GM19395 (cell line): Measurements from ENCODE around the gene DPEP3.
"Not testable (repeated sequence)": the region's sequence is repeated elsewhere in the genome, so short reads cannot be mapped to it uniquely, and the experiment has no call there.

Experiments
- ATAC-seq: cut with Tn5 transposase; IDR thresholded peaks from one replicate; pipeline ENCODE4 v1.9.1; 2021; ENCODE audit warnings: mild to moderate bottlenecking, moderate library complexity; ENCODE audit not compliant: unreplicated experiment

Gene DPEP3

DNA sequence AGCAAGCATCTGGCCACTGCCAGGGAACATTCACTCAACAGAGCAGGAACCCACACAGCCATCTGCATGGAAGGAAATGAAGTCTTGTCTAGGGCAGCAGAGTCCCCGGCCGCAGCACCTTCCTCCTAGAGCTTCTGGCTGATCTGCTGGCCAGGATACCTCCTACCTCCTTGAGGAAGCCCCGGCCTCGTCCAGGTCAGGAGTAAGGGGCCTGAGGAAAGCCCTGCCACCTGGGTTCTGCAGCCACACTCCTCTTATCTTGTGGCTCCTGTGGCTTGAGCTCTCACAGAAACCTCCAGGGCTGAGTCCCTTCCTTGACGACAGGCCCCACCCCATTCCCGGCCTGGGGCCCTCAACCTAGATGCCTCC is 13.7 kb upstream of the DPEP3 start:
- ATAC-seq, result not testable (repeated sequence)

DNA sequence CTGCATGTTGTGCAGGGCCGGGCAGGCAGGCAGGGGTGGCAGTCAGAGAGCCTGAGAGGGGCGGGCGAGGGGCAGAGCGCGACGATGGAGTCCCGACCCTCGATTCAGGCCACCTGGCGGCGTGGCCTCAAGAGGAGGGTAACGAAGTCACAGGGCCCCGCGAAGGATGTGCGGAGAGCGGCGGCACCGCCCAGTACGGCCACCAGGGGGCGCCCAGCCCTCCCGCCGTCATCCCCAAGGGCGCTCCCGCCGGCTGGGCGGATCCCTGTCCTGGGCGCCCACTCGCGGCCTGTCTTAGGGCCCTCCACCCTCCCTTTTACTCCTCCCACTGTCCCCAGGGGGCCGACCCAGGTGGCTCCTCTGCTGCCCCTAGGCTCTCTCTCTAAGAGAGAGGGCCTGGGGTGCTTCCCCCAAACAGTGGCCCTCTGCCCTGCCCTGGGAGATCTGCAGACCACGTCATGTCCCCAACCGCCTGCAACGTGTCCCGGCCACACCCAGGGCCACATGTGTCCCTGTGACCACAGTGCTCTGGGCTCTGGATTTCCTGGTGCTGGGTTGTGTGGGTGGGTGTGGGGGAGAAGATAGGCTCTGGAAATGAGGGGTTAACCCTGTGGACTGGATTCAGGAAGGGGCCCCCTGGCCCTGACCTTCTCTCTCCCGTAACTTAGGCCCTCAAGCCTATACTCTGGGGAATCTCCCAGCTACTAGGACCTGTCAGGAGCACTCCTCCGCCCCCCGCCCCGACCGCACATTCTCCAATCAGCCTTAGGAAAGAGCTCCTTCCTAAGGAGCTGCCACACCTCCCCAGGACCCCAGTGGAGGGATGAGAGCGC is 13.1 kb upstream of the DPEP3 start:
- no peak for ATAC-seq

DNA sequence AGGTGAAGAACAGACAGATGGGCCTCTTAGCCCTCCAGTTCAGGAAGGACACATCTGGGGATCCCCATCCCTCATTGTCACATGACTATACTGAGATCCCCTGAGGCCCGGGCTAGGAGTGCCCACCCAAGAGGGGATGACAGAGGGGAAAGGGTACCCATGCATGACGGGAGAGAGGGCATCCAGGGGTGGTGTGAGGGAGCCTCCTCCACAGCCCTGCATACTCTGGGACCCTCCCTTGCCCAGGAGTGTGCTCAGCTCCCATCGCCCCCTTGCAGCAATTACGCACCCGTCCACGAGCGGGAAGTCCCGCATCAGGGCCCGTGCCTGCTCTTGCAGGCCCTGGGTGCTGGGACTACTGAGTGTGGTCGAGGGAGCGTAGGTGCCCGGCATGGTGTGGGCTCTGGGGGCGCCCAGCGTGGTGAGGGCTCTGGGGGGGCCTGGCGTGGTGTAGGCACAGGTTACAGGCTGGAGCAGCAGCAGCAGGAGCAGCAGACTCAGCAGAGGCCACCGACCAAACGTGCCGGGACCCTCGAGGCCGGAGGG is 12.4 kb upstream of the DPEP3 start:
- no peak for ATAC-seq

DNA sequence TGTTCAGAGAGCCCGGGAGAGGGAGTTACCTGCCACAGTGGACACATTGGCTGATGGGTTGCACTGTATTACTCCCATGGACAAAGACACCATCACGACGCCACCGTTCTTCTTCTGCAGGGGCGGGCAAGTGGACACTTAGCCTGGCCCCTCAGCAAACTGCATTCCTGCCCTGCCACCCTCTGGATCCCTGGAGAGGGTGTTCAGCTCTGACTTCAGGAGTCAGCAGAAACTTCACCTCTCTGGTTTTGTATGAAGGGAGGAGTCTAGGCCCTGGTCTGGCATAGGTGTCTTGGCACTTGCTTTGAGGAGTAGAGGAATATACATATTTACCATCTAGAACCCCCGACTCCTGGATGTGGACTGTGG is 9.7 kb upstream of the DPEP3 start:
- no peak for ATAC-seq

DNA sequence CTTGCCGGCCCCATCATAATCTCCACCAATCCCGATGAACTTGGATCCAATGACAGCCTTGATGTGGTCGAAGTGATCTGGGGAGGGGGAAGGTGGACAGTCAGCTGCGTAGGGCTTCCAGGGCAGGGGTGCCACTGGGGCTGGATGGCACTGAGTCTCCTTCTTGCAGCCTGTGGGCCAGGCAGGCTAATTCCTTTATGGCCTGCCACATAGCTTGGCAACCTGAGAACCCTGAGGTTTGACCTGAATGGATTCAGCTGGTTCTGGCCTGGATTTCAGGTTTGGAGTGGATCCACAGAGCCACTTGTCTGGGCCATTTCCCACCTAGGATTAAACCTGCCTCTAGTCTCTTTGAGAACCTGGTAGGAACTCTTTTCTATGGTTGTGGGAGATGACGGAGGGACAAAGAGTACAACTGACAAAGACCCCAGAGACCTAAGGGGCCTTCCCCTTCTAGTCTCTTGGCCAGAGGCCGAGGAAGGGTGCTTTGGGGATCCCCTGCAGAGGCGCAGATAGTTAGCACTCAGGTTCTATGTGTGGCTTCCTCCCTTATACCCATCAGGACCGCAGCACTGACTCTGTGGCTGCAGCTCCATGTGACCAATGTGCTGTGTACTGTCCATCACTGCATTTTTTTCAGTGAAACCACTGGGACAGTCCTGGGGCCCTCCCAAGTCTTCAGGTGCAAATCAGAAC is 9.2 kb upstream of the DPEP3 start:
- ATAC-seq, result no peak

DNA sequence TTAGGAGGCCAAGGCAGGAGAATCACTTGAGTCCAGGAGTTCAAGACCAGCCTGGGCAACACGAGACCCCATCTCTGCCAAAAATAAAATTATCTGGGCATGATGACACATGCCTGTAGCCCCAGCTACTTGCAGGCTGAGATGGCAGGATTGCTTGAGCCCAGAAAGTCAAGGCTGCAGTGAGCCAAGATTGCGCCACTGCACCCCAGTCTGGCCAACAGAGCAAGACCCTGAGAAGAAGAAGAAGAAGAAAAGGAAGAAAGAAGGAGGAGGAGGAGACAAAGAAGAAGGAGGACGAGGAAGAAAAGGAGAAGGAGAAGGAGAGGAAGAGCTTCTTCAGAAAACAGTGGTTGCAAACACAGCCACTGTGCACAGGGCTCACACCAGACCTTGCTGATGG is 8.4 kb upstream of the DPEP3 start:
- no peak for ATAC-seq

DNA sequence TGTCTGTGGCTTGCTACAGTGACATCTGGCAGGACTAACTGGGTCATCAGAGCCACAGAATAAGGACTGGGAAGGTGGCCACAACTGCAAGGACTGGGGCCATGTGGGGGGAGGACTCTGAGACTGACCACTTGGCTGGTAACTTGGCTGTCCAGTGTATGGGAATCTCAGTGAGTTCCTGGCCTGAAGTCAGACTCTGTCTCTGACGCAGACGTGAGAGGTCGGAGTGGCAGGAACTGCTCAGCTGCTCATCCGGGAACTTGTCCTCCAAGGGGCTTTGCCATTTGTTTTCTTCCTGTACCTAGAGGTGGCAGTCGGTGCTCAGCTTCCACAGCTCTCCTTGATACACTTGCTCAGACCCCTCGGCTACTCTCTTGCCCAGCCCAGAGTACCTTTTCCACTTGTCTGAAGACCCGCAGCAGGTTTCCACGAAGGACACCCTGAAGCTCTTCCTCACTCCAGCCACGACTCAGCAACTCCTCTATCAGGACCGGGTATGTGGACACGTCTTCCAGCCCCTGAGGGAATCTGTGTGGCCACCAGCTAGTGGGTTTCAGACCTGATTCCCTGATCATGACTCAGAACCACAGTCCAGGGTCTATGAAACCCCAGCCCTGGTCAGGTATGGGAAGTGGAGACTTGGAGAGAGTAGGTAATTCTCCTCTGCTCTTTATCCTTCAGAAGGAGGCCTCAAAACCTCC is 7.3 kb upstream of the DPEP3 start:
- ATAC-seq, result no peak

DNA sequence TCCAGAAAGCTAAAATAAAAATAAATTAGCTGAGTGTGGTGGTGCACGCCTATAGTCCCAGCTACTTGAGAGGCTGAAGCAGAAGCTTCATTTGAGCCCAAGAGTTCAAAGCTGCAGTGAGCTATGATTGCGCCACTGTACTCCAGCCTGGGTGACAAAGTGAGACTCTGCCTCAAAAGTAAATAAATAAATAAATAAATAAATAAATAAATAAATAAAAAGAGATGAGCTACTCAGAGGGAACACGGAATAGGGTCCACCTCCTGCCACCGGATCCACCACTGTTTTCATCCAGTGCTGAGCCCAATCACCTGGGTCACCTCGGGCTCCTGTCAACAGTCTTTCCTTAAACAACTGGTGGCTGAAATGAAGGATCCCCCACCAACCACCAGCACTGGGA is 6.7 kb upstream of the DPEP3 start:
- no peak for ATAC-seq

DNA sequence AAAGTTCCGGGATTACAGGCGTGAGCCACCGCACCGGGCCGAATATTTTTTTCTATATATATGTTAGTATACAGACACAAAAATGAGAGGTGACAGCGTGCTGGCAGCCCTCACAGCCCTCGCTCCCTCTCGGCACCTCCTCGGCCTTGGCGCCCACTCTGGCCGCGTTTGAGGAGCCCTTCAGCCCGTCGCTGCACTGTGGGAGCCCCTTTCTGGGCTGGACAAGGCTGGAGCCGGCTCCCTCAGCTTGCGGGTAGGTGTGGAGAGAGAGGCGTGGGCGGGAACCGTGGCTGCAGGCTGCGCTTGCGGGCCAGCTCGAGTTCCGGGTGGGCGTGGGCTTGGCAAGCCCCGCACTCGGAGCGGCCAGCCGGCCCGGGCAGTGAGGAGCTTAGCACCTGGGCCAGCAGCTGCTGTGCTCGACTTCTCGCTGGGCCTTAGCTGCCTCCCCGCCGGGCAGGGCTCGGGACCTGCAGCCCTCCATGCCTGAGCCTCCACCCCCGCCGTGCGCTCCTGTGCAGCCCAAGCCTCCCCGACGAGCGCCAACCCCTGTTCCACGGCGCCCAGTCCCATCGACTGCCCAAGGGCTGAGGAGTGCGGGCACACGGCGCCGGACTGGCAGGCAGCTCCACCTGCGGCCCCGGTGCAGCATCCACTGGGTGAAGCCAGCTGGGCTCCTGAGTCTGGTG is 1.9 kb upstream of the DPEP3 start:
- no peak for ATAC-seq

DNA sequence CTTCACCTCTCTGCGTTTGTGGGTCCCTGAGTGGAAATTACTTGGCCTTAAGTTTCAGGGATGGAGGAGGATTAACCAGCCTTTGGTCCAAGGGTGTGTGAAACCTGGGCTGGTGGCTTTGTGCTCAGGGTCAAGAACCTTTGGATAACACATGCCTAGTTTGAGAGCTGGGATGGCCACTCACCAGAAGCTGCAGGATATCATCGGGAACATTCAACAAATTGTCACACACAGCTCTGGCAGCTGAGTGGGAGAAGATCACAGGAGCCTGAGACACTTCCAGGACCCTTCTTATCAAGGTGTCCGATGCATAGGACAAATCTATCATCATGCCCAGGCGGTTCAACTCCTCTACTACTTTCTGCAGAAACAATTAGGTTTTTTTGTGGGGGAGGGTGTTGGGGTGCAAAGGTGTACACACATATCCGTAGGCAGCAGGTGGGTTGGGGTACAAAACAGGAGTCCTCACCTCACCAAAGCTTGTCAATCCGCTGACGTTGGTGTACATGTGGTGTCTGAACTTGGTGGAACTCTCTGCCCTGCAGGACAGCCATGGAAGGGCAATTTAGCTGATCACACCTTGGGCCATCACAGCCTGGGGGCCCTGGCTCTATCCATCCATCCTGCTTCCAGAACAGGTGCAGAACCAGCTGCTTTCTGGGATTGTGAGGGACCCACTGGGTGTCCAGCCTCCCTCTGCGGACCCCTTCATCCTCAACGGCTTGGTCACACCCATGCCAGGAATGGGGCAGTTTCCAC is 2.7 kb downstream of the DPEP3 start:
- ATAC-seq, result no peak

DNA sequence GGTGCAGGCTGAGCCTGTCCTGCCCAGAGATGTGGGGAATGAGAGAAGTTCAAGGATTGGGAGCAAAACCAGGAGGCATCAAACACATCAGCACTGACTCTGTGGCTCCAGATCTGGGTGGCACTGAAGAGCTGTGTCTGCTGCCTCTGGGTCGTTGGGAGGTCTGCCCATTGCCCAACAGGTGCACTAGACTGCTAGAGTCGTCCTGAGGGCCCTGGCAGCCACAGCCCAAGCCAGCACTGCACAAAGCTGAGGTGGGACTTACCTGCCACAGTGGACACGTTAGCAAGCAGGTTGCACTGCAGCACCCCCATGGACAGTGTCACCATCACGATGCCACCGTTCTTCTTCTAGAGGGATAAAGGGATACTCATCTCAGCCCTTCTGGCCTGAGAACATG is 3.3 kb downstream of the DPEP3 start:
- no peak for ATAC-seq

DNA sequence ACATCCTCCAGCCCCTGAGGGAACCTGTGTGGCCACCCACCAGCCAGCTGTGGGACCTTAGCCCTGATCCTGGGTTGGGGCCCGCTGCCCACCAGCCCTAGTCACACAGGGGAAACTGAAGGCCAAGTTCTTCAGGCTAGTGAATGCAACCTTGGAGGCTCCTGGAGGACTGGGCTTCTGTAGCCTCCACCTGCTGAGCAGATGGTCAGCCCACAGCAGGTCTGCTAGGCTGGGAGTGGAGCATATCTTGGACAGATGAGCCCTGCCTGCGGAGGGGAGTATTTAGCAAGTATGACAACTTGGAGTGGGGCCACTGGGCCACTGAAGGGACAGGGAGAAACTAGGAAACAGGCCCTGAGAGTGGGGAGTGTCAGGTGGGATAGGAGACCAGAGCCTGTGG is 4.1 kb downstream of the DPEP3 start:
- no peak for ATAC-seq

DNA sequence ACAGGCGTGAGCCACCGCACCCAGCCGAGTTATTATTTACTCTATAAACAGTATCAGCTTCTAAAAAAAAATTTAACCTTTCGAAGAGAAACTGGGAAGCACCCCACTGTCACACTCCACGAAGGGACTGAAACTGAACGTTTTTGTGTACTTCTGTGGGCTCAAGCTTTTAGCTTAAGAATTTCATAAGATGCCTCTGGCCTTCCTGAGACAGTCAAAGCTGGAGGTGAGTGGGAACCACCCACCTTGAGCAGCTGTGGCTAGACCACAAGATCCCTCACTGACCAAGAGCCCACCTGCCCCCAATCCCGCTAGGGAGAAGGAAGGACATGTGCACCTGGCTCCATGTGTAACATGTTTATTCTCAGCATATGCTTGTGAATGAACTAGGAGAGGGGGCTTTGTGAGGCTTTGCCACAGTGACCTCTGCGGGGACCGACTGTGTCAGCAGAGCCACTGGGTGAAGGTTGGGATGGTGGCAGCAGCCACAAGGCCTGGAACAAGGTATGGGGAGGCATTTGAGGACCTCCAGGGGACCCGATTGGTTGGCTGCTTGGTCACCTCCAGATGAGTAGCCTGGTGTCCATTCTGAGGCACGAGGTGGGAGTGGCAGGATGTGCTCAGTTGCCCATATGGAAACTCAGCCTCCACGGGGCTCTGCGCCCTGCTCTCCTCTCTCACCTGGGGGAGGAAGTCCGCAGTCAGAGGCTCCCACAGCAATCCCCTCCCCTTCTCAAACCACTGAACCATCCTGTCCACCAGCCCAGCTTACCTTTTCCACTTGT is 4.8 kb downstream of the DPEP3 start:
- no peak for ATAC-seq

DNA sequence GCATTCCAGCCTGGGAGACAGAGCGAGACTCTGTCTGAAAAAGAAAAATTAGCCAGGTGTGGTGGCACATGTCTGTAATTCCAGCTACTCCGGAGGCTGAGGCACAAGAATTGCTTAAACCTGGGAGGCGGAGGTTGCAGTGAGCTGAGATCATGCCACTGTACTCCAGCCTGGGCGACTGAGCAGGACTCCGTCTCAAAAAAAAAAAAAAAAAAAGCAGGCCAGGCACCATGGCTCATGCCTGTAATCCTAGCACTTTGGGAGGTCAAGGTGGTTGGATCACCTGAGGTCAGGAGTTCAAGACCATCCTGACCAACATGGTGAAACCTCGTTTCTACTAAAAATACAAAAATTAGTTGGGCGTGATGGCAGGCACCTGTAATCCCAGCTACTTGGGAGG is 8.0 kb downstream of the DPEP3 start:
- not testable (repeated sequence) for ATAC-seq

DNA sequence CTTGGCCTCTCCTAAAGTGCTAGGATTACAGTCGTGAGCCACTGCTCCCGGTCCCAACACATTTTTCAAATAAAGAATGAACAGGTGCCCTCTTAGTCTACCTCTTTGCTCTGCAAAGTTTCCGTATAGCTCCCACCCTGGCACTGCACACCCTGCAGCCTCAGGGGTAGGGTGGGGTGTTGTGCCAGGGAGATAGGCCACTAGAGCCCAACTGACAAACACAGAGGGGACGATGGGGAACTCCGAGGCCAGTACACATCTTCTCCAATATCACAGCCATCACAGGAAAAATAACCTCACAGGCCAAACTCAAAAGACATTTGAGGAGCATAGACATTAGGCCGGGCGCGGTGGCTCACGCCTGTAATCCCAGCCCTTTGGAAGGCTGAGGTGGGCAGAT is 9.2 kb downstream of the DPEP3 start:
- ATAC-seq, result no peak

DNA sequence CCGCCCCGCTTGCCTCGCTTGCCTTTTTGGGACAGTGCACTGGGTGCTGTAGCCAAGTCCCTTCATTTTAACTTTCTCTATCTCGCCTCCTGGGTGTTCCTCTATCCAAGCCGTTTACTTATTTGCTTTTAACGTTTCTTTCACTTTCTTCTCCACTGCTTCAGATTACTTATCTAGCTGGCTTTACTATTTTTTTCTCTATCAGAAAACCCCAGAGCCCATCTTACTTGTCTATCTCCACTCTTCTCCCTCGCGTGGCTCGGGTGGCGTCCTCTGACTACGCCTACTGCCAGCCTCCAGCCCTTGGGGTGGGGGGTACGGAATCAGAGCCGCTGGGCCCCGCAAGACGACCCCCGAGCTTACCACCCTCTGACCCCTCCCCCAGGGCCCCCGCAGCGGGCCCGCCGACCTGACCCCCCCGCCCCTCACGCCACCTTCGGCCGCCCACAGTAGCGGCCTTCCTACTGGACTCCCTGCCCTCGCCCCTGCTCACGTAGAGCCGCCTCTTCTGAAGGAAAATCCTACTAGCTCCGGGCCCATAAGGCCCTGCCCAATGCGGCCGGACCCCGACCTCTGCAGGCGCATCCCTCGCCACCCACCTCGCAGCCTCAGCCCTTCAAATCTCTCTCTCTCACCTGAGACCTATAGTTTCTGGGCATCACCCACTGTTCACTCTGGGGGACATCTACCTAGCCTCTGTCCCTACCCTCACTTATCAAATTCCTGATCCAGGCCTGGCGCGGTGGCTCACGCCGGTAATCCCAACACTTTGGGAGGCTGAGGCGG is 10.9 kb downstream of the DPEP3 start:
- ATAC-seq, result no peak

DNA sequence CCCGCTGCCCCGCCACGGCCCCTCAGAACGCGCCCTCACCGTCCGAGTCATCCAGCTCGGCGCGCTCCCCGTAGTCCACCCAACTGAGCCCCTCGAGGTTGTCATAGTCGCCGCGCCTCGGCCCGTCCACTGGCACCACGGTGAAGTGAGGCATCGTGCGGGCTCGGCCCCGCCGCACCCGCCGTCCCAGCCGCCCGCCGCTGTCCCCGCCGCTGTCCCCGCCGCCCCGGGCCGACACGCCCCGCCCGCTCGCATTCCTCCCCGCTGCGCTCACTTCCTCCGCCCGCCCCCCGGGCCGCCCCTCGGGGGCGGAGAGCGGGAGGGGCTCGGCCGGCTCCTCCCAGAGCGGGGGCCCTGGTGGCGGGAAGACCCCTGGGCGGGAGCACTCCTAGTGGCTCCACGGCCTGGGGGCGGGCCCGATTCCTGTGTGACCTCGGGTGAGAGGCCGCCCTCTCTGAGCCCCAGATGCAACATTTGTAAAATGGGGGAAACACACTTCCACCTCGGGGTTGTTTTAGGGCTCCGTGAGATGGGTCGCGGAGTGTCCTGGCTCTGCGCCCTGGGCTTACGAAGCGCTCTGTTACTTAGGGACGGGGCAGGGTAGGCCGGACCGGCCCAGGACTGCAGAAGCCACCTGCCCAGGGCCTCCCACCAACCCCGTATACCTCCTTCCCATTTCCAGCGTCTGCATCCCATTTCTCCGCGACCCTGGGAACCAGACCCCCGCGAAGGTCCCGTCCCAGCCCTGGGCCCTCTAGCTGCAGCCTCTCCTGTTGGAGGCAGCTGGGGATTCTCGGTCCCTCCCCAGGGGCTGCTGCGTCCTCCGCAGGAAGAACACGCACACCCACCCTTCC is 11.7 kb downstream of the DPEP3 start, which contains the start of gene SLC12A4:
SLC12A4 (minus strand) TSS at position 238 of the 854 bp plus-strand sequence; CDS start at position 154, 84 bp downstream.
- peak; percentile 72 for ATAC-seq

DNA sequence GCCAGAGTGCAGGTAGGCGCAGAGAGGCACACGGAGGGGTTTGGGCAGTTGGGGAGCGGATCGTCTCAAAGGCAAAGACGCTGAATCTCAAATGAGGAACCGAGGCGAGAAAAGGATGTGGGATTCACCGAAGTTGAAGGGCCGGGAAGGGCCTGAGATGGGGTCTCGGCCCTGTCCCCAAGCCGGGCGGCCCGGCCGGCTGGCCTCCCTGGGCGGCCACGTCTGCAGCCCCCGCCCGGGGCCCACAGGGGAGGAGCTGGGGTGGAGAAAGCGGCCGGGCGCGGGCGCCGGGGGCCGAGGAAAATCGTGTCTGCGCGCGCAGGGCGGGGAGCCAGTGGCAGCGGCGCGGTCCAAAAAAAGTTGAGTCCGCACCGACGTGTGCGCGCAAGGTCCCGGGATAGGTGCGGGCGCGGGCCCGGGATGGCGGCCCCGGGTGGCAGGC is 12.3 kb downstream of the DPEP3 start:
- peak; percentile 29 for ATAC-seq
